ENCODE results near the gene TAF9.
A peak's percentile ranks its signal among the peaks of the same experiment; 100 is the strongest.
"Not testable (repeated sequence)": the region's sequence is repeated elsewhere in the genome, so short reads cannot be mapped to it uniquely, and the experiment has no call there.

TAF9 gene

GRCh38 chr5:69374911-69375446 lies 5.7 kb upstream of the TAF9 start:
- H3K4me1 ChIP-seq (ENCODE audit: low read length): peaks cover 15% of the 10 kb centered on the region
- no peak overlapping the region for H3K9ac ChIP-seq (ENCODE audit: low read length)
- H2AFZ ChIP-seq (ENCODE audit: low read depth, low read length): no peak overlapping the region
- no peak for TF ChIP-seq CTCF (IDR thresholded peaks at IDR 0.05; ENCODE audit: low read depth, low read length)
- TF ChIP-seq EZH2phosphoT487 (IDR thresholded peaks at IDR 0.05; ENCODE audit: low read depth): no peak
- peaks cover 26% of the 10 kb centered on the region for H3K79me2 ChIP-seq (ENCODE audit: low read length)
- H3K9me3 ChIP-seq (ENCODE audit: insufficient read depth, low read length): no peaks in the 10 kb centered on the region
- H3K4me2 ChIP-seq (ENCODE audit: low read length): peak overlapping the region; percentile 32
- H3K36me3 ChIP-seq (replicated peaks; ENCODE audit: low read depth, low read length): peaks cover 5% of the 10 kb centered on the region
- H3K27me3 ChIP-seq (ENCODE audit: low read depth, low read length): no peaks in the 10 kb centered on the region
- no peak overlapping the region for H3K4me3 ChIP-seq (ENCODE audit: low read length)
- H3K27ac ChIP-seq (ENCODE audit: low read length): peak overlapping the region; percentile 45
- no peaks in the 10 kb centered on the region for H4K20me1 ChIP-seq (ENCODE audit: insufficient read depth, low read length)

GRCh38 chr5:69372394-69372793 lies 3.1 kb upstream of the TAF9 start:
- no peak overlapping the region for H3K4me2 ChIP-seq (ENCODE audit: low read length)
- no peak overlapping the region for H3K27ac ChIP-seq (ENCODE audit: low read length)
- H3K9ac ChIP-seq (ENCODE audit: low read length): no peak overlapping the region
- H4K20me1 ChIP-seq (ENCODE audit: insufficient read depth, low read length): peaks cover 3% of the 10 kb centered on the region; the same call in 1 of the 2 replicates
- TF ChIP-seq CTCF (IDR thresholded peaks at IDR 0.05; ENCODE audit: low read depth, low read length): no peak
- no peak for TF ChIP-seq EZH2phosphoT487 (IDR thresholded peaks at IDR 0.05; ENCODE audit: low read depth)
- H3K4me1 ChIP-seq (ENCODE audit: low read length): peaks cover 24% of the 10 kb centered on the region
- no peaks in the 10 kb centered on the region for H3K27me3 ChIP-seq (ENCODE audit: low read depth, low read length)
- H3K36me3 ChIP-seq (replicated peaks; ENCODE audit: low read depth, low read length): peaks cover 5% of the 10 kb centered on the region
- no peak overlapping the region for H2AFZ ChIP-seq (ENCODE audit: low read depth, low read length)
- H3K79me2 ChIP-seq (ENCODE audit: low read length): peaks cover 52% of the 10 kb centered on the region
- H3K4me3 ChIP-seq (ENCODE audit: low read length): no peak overlapping the region
- H3K9me3 ChIP-seq (ENCODE audit: insufficient read depth, low read length): no peaks in the 10 kb centered on the region

GRCh38 chr5:69370335-69370734 lies 1.0 kb upstream of the TAF9 start:
- H3K4me2 ChIP-seq (ENCODE audit: low read length): peak overlapping the region; percentile 88
- peak overlapping the region; percentile 32; the same call in 1 of the 2 replicates for H2AFZ ChIP-seq (ENCODE audit: low read depth, low read length)
- H3K9me3 ChIP-seq (ENCODE audit: insufficient read depth, low read length); H3K36me3 ChIP-seq (replicated peaks; ENCODE audit: low read depth, low read length); H3K27me3 ChIP-seq (ENCODE audit: low read depth, low read length); H4K20me1 ChIP-seq (ENCODE audit: insufficient read depth, low read length): not testable (repeated sequence)
- peaks cover 72% of the 10 kb centered on the region for H3K79me2 ChIP-seq (ENCODE audit: low read length)
- peak overlapping the region; percentile 95 for H3K9ac ChIP-seq (ENCODE audit: low read length)
- peaks cover 24% of the 10 kb centered on the region for H3K4me1 ChIP-seq (ENCODE audit: low read length)
- H3K4me3 ChIP-seq (ENCODE audit: low read length): peak overlapping the region; percentile 100
- H3K27ac ChIP-seq (ENCODE audit: low read length): peak overlapping the region; percentile 85; the same call in 1 of the 2 replicates

- Histone ChIP-seq H3K36me3 (replicated peaks; ENCODE audit: low read depth, low read length) (peaks cover 14% of the 10 kb centered on the region), H2AFZ (ENCODE audit: low read depth, low read length) (peak overlapping the region; percentile 32; the same call in 1 of the 2 replicates), H3K4me1 (ENCODE audit: low read length) (peaks cover 14% of the 10 kb centered on the region), H3K4me2 (ENCODE audit: low read length) (peak overlapping the region; percentile 93), H3K27ac (ENCODE audit: low read length) (peak overlapping the region; percentile 85), H3K79me2 (ENCODE audit: low read length) (peaks cover 88% of the 10 kb centered on the region), H3K9ac (ENCODE audit: low read length) (peak overlapping the region; percentile 95), H3K4me3 (ENCODE audit: low read length) (peak overlapping the region; percentile 100), H3K9me3 (ENCODE audit: insufficient read depth, low read length) (no peaks in the 10 kb centered on the region), H3K27me3 (ENCODE audit: low read depth, low read length) (no peaks in the 10 kb centered on the region), H4K20me1 (ENCODE audit: insufficient read depth, low read length) (peaks cover 3% of the 10 kb centered on the region; the same call in 1 of the 2 replicates)
- TF ChIP-seq CTCF (IDR thresholded peaks at IDR 0.05; ENCODE audit: low read depth, low read length): no peak
- TF ChIP-seq EZH2phosphoT487 (IDR thresholded peaks at IDR 0.05; ENCODE audit: low read depth): no peak
Measured at GRCh38 chr5:69368458-69369339, 621 bp downstream of the TAF9 start.
